Cardiac muscle cell (in vitro differentiated cells and primary cell): ENCODE results near the gene RFXAP. TPM values are rescaled to one million over a fixed set of nuclear protein-coding genes. Genes with fewer than 3 reads are reported as not detected.

ENCODE experiments used
- DNase-seq, 2 donors: peaks; one replicate each; pipeline versions ENCODE4 v3.0.0 to v3.0.0-alpha.2; 2010 to 2017; ENCODE audit warnings: low read depth in 1 of 2, low spot score in 1 of 2
- H3K27ac ChIP-seq: fragments of 200-600 bp; sonication (generic); 2 replicates; pipeline ENCODE4 v1.5.1; 2016
- H3K27me3 ChIP-seq: fragments of 200-600 bp; sonication (generic); 2 replicates; pipeline ENCODE4 v1.6.0; 2016; ENCODE audit warnings: control low read depth
- H3K36me3 ChIP-seq: fragments of 200-600 bp; sonication (generic); 2 replicates; pipeline ENCODE4 v1.5.1; 2016; ENCODE audit warnings: control low read depth
- H3K4me1 ChIP-seq: fragments of 200-600 bp; sonication (generic); 2 replicates; pipeline ENCODE4 v1.8.1; 2017; ENCODE audit warnings: low read depth, mild to moderate bottlenecking, mixed run types
- H3K4me3 ChIP-seq: fragments of 200-600 bp; sonication (generic); 2 replicates; pipeline ENCODE4 v1.5.1; 2016; ENCODE audit warnings: mild to moderate bottlenecking
- H3K9me3 ChIP-seq: fragments of 200-600 bp; sonication (generic); 2 replicates; pipeline ENCODE4 v1.5.1; 2017; ENCODE audit warnings: low read depth, mild to moderate bottlenecking, control low read depth
- CTCF ChIP-seq: IDR thresholded peaks from 2 replicates; pipeline ENCODE4 v1.5.1; 2012; ENCODE audit warnings: low read depth, mild to moderate bottlenecking, low read length
- polyA plus RNA-seq: library from polyadenylated mRNA; unstranded; fragments of >200 nt; fragmentation: Nextera tagmentation; extraction: Ambion mirVana; gene quantifications from 2 replicates; pipeline ENCODE4 v1.2.1, GENCODE V29; 2016
- total RNA-seq: library from RNA; depleted of rRNA; stranded (reverse); fragments of >200 nt; gene quantifications from 2 replicates; pipeline ENCODE4 v1.2.3, GENCODE V29; 2016

The RFXAP gene
- total and polyA plus RNA-seq, 2 experiments from 2014 or later = 10.5 TPM

- Histone ChIP-seq H3K9me3 (no peaks in the 10 kb centered on the region), H3K36me3 (peaks cover 16% of the 10 kb centered on the region), H3K4me3 (no peak overlapping the region), H3K27me3 (no peaks in the 10 kb centered on the region), H3K27ac (no peak overlapping the region), H3K4me1 (no peaks in the 10 kb centered on the region)
- no peak for TF ChIP-seq CTCF
- DNase-seq = no peak
Measured at GRCh38 chr13:36831291-36831690, 12.3 kb downstream of the RFXAP start.

GRCh38 chr13:36834299-36834698 is 15.3 kb downstream of the RFXAP start:
- no peaks in the 10 kb centered on the region for H3K9me3 ChIP-seq
- no peak for DNase-seq
- no peak for TF ChIP-seq CTCF

GRCh38 chr13:36837354-36838092 is 18.5 kb downstream of the RFXAP start:
- DNase-seq = peak in 1 of 2 donors; percentile 24
- Histone ChIP-seq H3K27ac (peak overlapping the region; percentile 20), H3K4me1 (no peaks in the 10 kb centered on the region), H3K27me3 (no peaks in the 10 kb centered on the region), H3K36me3 (no peaks in the 10 kb centered on the region), H3K4me3 (no peak overlapping the region), H3K9me3 (no peaks in the 10 kb centered on the region)
- no peak for TF ChIP-seq CTCF

More at GRCh38 chr13:36834299-36834698, 15.3 kb downstream of the RFXAP start:
- Histone ChIP-seq H3K4me1 (no peaks in the 10 kb centered on the region), H3K36me3 (no peaks in the 10 kb centered on the region), H3K4me3 (no peak overlapping the region), H3K27ac (no peak overlapping the region), H3K27me3 (no peaks in the 10 kb centered on the region)

GRCh38 chr13:36839281-36839680 is 20.3 kb downstream of the RFXAP start:
- Histone ChIP-seq H3K4me3 (no peak overlapping the region), H3K27me3 (no peaks in the 10 kb centered on the region), H3K27ac (no peak overlapping the region), H3K9me3 (no peaks in the 10 kb centered on the region), H3K36me3 (peaks cover 10% of the 10 kb centered on the region), H3K4me1 (no peaks in the 10 kb centered on the region)
- no peak for DNase-seq
- no peak for TF ChIP-seq CTCF

- Histone ChIP-seq H3K9me3 (no peaks in the 10 kb centered on the region), H3K4me3 (no peak overlapping the region), H3K27ac (no peak overlapping the region), H3K27me3 (no peaks in the 10 kb centered on the region), H3K36me3 (peaks cover 12% of the 10 kb centered on the region), H3K4me1 (no peaks in the 10 kb centered on the region)
- no peak for TF ChIP-seq CTCF
- DNase-seq = no peak
Measured at GRCh38 chr13:36839981-36840380, 21.0 kb downstream of the RFXAP start.
